NCI-H2107 treated with DMSO at 0.1 percent for 48 hours (cell line): Measurements from ENCODE around the gene ANKRD17.
"Not testable (repeated sequence)": the region's sequence is repeated elsewhere in the genome, so short reads cannot be mapped to it uniquely, and the experiment has no call there.

Source experiments
- DNase-seq: peaks from one replicate; lab custom pipeline; 2025; ENCODE audit not compliant: unreplicated experiment; lab: John Stamatoyannopoulos, UW

The ANKRD17 gene

GRCh38 chr4:73248821-73249220, 9.8 kb downstream of the ANKRD17 start:
- DNase-seq = no peak

DNA sequence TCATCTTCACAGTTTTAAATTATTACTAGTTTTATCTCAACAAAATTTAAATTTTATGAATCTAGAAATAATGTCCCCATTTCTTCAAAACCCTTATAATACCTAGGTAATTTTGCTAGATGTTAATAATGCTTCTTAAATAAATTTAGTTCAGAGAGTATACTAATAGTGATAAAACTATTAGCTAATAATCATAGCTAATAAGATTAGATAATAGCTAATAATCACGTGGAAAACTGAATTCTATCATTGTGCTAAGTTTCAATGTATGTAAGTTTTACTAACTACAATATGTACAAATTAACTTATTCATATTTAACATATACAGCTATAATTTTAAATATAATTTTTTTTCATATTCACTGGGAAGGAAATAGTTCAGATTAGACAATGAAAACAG, 10.2 kb downstream of the ANKRD17 start:
- DNase-seq = no peak

DNA sequence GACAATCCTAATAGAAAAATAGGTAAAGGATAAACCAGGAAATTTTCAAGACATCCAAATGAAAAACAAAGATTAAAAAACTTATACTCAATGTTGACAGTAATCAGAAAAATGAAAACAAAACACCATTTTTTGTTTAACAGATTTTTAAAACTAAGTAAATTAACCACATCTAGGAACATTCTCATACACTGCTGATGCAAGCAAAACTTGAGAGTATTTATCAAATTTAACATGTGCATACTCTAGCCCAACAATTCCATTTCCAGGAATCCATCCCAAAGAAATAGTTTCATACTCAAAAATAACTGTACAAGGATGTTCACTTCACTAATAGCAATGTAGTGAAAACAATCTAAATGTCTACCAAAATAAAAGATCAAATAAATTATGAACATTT, 11.5 kb downstream of the ANKRD17 start:
- no peak for DNase-seq

DNA sequence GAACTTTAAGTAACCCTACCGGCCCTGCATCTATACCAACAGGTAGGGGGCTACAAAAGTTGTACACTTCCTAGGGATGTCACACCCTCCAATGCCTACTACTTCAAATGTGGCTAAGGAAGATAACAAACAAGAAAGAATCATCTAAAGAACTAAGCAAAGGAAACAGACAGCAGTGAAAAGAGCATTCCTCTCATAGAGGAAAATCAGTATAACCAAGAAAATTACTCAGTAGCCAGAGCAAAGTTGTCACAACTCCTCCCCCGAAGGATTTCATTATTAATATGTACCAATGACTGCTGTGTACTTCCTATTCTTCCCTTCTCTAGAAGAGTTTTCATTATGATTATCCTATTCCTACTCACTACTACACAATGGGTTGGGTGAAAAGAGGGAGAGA, 12.6 kb downstream of the ANKRD17 start:
- no peak for DNase-seq

DNA sequence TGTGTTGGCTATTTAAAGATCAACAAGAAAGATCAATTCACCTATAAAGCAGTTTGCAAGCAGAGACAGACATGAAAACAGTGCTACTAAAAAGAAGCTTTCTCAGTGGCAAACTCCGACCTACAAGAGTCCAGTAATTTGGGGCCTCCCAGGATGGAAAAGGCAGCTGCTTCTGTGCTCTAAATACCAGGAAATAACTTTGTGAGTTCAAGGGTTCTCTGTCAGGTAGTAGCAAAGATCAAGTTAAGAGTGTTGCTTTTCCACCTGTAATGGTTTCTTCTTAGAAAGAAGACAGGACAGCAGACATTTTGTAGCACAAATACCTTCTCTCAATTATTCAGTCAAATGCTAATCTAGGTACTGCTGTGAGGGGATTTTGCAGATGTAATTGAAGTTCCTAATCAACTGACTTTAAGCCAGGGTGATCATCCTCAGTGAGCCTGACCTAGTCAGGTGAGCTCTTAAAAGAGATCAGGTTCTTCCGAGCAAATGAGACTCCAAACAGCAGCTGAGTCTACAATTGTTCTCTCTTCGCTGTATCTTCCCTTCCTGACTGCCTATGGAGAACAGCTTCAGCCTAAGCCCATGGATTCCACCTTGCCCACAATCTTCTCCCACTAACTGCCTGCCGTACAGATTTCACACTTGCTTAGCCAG, 13.5 kb downstream of the ANKRD17 start:
- no peak for DNase-seq

DNA sequence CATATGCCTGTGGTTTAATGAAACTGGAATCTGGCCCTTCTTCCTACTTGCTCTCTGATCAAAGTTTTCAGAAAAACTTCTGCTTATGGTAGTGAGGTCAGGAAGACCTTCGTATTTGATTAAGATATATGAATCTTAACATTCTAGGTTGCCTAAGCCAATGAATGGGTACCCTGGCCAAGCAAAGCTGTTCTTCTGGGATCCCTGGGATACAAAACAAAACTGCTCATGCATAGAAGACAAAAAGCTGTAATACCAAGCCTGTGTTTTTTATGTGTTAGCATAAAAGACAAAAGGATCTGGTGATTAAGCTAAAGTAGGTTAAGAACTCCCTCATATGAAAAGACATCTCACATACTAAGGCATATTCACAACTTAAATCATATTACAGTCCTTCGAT, 21.6 kb downstream of the ANKRD17 start:
- DNase-seq = no peak

DNA sequence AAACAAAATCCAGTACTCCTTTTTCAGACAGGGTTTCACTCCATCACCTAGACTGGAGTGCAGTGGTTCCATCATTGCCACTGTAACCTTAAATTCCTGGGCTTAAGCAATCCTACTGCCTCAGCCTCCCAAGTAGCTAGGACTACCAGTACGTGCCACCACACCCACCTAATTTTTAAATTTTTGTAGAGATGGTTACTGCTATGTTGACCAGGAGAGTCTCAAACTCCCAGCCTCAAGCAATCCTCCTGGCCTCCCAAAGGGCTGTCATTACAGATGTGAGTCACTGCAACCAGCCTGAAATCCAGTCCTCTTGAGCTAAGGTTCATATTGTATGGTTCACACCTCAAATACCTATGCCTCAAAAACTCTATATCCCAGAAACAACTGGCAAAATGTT, 22.4 kb downstream of the ANKRD17 start:
- DNase-seq = no peak

GRCh38 chr4:73234712-73235111, 23.9 kb downstream of the ANKRD17 start:
- no peak for DNase-seq

GRCh38 chr4:73231518-73232487, 26.8 kb downstream of the ANKRD17 start:
- DNase-seq = no peak

- DNase-seq = no peak
Measured at GRCh38 chr4:73230865-73231517, 27.6 kb downstream of the ANKRD17 start.

DNA sequence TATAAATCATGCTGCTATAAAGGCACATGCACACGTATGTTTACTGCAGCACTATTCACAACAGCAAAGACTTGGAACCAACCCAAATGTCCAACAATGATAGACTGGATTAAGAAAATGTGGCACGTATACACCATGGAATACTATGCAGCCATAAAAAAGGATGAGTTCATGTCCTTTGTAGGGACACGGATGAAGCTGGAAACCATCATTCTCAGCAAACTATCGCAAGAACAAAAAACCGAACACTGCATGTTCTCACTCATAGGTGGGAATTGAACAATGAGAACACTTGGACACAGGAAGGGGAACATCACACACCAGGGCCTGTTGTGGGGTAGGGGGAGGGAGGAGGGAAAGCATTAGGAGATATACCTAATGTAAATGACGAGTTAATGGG, 29.8 kb downstream of the ANKRD17 start:
- DNase-seq = not testable (repeated sequence)

GRCh38 chr4:73224886-73225285, 33.7 kb downstream of the ANKRD17 start:
- no peak for DNase-seq

DNA sequence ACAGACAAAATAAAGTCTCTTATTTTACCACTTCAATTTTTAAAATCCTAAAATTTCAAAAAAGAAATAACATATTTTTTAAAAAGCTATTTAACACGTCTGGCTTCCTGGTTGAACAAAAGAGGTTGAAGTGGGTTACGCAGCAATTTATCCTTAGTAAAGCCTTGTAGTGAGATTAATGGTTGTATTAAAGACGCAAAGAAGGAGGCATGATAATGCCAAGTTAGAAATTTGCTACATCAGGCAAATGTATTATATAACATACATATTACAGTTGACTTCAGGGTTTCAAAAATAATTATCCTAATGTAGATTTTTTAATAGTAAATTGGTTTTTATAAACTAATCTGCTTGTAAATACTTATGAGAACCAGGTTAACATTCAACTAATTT, 35.3 kb downstream of the ANKRD17 start:
- no peak for DNase-seq

DNA sequence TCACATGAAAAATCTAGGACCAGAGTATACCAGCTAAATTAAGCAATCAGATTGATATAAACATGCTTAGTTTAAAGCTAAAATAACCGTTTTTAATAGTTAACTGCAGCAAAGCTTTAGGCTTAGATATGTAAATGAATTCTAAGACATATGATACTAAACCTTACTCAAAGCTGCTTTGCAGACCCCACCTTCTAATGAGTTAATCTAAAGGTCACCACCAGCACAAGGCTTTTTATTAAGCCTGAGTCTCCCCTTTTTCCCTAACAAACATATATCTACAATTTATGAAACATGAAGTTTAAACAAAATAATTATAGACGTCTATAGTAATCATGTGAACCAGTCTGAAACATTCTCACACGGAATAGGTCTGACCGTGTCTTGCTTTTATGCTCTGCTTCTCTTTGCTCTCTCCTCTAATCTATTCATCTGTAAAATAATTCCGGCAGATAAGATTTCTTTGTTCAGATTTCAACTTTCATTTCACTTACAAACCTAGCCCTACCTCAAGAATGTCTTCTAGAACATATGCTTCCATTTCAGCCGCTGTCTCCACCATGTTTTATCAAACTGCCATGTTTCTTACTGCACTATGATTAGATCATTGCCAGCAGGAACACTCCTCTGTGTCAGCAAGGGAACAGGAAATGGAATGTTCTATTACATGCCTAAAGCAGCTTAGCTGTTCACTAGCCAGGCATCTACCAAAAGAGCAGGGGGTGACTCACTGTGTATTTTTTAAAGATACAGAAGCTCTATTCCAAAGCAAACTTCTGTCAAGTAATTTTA, 35.9 kb downstream of the ANKRD17 start:
- DNase-seq = peak; percentile 86

- peak; percentile 22 for DNase-seq
Measured at GRCh38 chr4:73221734-73222133, 36.9 kb downstream of the ANKRD17 start.

GRCh38 chr4:73220815-73221214, 37.8 kb downstream of the ANKRD17 start:
- DNase-seq = no peak

- DNase-seq = no peak
Measured at GRCh38 chr4:73213916-73214653, 44.5 kb downstream of the ANKRD17 start.

GRCh38 chr4:73212982-73213730, 45.4 kb downstream of the ANKRD17 start:
- no peak for DNase-seq

- DNase-seq = no peak
Measured at GRCh38 chr4:73211968-73212367, 46.6 kb downstream of the ANKRD17 start.

DNA sequence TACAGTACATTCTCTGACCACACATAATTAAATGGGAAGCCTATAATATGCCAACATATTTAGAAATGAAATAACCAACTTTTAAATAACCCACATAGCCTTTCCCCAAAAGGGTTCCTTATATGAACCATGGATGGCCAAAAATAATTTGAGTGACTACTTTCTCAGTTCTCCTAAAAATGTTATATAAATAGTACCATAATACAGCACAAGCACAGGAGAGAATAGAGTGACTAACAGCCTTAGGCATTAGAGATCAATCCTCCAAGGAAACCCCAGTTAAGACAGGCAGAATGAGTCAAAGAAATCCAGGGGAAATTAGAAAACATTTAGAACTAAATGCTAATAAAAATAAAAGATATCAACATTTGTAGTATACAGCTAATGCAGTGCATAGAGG, 50.2 kb downstream of the ANKRD17 start:
- DNase-seq = no peak
